ENCODE measurements around the gene ISLR.

ISLR gene

DNA sequence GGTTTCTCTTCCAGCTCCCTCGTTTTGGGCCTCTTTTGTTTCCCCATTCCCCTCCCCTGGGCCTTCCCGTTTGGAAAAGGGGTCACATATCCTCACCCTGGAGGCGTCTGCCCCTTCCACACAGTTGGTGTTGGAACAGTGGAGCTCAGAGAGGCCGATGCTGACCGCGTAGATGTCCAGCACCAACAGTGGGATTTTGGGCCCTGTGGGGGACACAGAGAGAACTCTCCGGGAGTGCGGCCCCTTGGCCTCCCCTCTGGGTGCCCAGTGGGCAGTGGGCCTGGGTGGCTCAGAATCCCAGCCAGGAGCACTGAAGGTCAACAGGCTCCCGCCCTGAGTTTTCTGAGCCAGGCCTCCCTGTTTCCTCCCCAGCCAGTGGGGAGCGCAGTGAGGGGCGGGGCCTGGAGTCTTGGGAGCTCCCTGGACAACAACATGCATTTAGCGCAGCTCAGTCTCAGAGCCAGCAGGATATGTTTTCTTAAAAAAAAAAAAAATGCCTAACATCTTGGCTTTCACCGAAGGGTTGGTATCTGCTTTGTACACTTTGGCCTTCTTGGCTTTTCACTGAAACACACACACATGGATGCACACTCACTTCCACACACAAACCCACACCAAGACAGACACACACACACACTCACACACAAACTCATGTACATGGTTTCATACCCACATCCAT is 670 bp upstream of the ISLR start:
- DNase-seq (ENCODE audit: low read depth in 2 of 2): no peak

DNA sequence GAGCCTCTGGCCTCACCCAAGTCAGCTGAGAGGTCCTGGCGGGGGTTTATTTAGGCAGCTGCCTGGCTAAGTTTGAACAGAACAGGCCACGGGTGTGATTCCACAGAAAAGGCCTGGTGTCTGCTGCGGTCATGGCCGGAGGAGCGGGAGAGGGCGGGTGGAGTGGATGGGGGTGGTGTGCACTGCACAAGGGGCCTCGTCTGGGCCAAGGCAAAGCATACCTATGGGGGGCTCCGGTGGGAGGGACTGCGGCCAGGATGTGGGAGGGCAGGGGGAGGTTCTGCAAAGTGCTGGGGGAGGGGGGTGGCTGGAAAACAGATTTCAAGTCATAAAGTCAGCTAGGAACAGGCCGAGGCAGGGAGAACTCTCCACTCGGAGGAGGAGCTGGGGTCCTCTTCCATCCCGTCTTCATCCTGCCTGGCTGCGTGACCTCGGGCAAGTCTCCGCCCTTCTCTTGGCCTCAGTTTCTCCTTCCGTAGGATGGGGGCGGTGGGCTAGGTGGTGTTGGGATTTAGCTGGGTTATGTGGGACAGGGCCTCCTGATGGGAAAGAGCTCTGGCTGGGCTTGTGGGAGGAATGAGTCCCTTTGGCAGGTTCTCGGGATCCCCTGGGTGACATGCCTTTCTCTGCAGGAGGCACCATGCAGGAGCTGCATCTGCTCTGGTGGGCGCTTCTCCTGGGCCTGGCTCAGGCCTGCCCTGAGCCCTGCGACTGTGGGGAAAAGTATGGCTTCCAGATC is 878 bp downstream of the ISLR start:
- DNase-seq (ENCODE audit: low read depth in 2 of 2): no peak

GRCh38 chr15:74174958-74175253 is 1.4 kb downstream of the ISLR start:
- no peak for DNase-seq (ENCODE audit: low read depth in 2 of 2)

DNA sequence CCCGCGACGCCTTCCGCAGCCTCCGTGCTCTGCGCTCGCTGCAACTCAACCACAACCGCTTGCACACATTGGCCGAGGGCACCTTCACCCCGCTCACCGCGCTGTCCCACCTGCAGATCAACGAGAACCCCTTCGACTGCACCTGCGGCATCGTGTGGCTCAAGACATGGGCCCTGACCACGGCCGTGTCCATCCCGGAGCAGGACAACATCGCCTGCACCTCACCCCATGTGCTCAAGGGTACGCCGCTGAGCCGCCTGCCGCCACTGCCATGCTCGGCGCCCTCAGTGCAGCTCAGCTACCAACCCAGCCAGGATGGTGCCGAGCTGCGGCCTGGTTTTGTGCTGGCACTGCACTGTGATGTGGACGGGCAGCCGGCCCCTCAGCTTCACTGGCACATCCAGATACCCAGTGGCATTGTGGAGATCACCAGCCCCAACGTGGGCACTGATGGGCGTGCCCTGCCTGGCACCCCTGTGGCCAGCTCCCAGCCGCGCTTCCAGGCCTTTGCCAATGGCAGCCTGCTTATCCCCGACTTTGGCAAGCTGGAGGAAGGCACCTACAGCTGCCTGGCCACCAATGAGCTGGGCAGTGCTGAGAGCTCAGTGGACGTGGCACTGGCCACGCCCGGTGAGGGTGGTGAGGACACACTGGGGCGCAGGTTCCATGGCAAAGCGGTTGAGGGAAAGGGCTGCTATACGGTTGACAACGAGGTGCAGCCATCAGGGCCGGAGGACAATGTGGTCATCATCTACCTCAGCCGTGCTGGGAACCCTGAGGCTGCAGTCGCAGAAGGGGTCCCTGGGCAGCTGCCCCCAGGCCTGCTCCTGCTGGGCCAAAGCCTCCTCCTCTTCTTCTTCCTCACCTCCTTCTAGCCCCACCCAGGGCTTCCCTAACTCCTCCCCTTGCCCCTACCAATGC is 2.0 kb downstream of the ISLR start:
- no peak for DNase-seq (ENCODE audit: low read depth in 2 of 2)

DNA sequence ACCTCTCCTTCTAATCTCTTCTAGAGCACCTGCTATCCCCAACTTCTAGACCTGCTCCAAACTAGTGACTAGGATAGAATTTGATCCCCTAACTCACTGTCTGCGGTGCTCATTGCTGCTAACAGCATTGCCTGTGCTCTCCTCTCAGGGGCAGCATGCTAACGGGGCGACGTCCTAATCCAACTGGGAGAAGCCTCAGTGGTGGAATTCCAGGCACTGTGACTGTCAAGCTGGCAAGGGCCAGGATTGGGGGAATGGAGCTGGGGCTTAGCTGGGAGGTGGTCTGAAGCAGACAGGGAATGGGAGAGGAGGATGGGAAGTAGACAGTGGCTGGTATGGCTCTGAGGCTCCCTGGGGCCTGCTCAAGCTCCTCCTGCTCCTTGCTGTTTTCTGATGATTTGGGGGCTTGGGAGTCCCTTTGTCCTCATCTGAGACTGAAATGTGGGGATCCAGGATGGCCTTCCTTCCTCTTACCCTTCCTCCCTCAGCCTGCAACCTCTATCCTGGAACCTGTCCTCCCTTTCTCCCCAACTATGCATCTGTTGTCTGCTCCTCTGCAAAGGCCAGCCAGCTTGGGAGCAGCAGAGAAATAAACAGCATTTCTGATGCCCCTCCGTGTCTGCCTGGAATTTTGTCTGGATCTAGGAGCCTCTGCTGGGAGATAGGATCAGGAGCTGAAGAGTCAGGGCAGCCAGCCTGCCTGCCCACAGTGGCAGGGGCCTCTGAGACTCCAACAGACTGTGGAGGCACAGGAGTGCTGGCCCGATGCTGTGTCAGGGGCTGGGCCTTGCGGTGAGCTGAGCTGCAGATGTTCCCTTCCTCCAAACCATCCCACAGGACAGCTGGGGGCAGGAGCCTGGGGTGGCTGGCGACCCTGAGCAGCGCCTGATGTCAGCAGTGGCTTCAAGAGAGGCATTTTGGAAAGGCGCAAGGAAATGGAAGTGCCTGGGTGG is 3.0 kb downstream of the ISLR start:
- DNase-seq (ENCODE audit: low read depth in 2 of 2): no peak

DNA sequence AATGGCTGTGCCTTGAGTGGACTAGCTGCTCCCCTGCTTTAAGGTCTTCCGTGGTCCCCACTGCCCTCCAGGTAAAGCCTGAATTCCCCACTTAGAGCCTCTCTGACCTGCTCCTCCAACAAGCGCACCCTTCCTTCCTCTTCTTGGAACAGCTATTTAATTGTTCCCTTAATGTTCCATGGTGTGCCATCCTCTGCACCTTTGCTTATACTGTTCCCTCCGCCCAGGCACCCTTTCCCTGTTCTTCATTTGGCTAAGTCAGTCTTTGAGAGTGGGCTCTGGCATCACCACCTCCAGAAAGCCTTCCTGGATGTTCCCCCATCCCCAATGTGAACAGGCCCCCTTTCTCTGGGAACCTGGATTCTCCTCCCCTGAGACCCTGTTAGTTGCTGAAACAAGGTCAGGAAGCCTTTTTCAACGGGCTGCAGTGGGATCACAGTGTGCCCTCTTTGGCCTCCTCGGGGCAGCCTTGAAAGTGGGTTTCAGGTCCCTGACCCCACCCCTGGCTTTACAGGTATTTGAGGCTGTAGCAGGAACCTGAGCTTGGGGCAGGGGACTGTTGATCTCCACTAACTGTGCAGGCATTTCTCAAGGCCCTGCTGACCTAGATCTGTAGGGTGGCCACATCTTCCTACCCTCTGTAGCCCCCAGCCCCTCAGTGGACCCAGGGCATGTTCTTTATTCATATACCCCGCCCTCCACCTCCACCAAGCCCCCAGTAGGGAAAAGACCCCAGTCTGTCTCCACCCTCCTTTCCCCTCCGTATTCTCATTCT is 5.0 kb downstream of the ISLR start:
- no peak for DNase-seq (ENCODE audit: low read depth in 2 of 2)

- DNase-seq (ENCODE audit: low read depth in 2 of 2): no peak
Measured at GRCh38 chr15:74179101-74179841, 5.8 kb downstream of the ISLR start.

GRCh38 chr15:74179983-74180880 is 6.7 kb downstream of the ISLR start:
- no peak for DNase-seq (ENCODE audit: low read depth in 2 of 2)

- DNase-seq (ENCODE audit: low read depth in 2 of 2): no peak
Measured at GRCh38 chr15:74180881-74181602, 7.5 kb downstream of the ISLR start.

- DNase-seq (ENCODE audit: low read depth in 2 of 2): no peak
Measured at GRCh38 chr15:74182131-74182530, 8.6 kb downstream of the ISLR start.

DNA sequence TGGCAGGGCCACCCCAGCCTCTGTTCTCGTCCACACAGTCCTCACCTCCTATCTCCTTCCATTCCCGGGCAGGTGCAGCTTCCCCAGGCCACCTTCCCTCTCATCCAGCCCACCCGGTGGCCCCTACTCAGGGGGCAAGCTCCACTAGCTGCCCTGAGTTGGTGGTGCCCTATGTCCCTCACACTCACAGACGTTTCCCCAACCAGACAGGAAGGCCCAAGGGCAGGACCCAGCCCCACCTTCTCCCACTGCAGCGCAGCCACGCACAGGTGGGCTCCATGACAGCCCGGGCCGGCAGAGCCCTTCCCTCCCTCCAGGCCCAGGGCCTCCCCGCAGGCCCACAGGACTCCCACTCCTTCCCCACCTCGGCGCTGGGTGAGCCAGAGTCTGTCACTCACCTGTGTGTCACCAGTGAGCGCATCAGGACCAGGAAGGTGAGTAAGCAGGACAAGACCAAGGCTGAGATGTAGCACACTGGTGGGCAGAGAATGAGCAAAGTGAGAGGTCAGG is 11.1 kb downstream of the ISLR start:
- peak in 1 of 2 donors; percentile 38 for DNase-seq (ENCODE audit: low read depth in 2 of 2)

- peak in 1 of 2 donors; percentile 30 for DNase-seq (ENCODE audit: low read depth in 2 of 2)
Measured at GRCh38 chr15:74185710-74186348, 12.3 kb downstream of the ISLR start.

- no peak for DNase-seq (ENCODE audit: low read depth in 2 of 2)
Measured at GRCh38 chr15:74188216-74188615, 14.7 kb downstream of the ISLR start.

DNA sequence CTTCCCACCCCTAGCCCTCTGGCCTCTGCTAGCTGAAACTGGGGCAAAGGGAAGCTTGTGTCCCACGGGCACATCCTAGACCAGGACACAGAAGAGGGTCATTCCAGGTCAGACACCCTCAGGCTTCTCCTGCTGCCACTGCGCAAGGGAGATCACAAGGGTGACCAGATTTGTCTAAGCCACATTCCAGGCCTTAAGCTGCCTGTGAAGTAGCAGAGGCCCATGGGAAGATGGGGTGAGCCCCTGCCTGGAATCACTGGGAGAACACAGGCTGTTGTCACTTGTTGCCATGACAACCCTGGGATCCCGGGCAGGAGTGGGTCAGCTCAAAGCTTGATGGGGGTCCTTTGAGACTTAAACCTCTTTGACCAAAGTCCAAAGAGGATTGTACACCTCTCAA is 18.3 kb downstream of the ISLR start:
- DNase-seq (ENCODE audit: low read depth in 2 of 2): no peak

GRCh38 chr15:74192751-74193150 is 19.2 kb downstream of the ISLR start:
- no peak for DNase-seq (ENCODE audit: low read depth in 2 of 2)

DNA sequence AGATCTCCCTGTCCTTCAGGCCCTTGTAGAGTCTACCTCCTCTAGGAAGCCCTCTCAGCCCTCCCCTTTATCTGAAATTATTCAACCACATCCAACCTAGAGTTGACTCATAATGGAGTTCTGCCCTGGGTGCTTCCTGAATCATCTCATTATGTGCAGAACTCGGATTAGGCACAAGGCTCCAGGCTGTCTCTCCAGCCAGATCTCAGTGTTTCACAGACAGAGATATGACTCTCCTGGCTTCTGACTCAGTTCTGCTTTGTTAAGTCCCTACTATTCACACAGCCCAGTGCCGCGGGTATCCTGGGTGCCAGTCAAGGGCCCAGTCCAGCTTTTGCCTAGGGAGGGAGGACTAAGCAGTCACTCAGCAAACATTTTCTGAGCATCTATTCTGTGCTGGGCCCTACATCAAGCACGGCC is 19.8 kb downstream of the ISLR start:
- no peak for DNase-seq (ENCODE audit: low read depth in 2 of 2)

DNA sequence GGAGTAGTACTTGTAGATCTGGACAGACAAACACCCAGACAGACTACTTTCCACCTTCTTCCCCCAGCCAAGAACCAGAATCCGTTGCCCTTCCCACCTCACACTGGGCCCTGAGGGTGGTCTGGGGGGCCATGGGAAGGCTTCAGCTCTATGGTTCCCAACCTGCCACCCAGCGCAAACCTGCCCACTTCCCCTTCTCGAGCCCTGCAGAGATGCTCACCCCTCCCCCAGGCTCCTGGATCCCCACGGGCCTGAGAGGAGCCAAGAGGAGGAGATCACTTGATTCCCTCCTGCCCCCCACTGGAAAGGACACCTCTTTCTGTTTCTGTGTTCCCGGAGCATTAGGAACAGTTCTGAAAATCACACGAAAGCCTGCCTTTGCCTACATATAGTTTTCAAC is 20.4 kb downstream of the ISLR start:
- no peak for DNase-seq (ENCODE audit: low read depth in 2 of 2)

Data from stimulated activated CD8-positive, alpha-beta memory T cell treated with anti-CD3 and anti-CD28 coated beads, Interleukin-15, amount 100 ng/mL, for 48 hours (primary cell).